Mucosa of descending colon (tissue), 3 donors: ENCODE measurements around the gene ZNF416. TPM values are rescaled to one million over a fixed set of nuclear protein-coding genes. Genes with fewer than 3 reads are reported as not detected.
A peak's percentile ranks its signal among the peaks of the same experiment; 100 is the strongest.

Experiments
- ATAC-seq: fragments of 200-7000 bp; cut with Tn5 transposase; one replicate; pipeline ENCODE4 v1.9.1; 2020; ENCODE audit warnings: mild to moderate bottlenecking, moderate library complexity
- DNase-seq, 3 donors: peaks; one replicate each; pipeline ENCODE4 v3.0.0-alpha.2; 2020
- H3K36me3 ChIP-seq: fragments of 200-600 bp; one replicate; pipeline ENCODE4 v1.8.0; 2021; ENCODE audit warnings: low read depth, mild to moderate bottlenecking
- H3K4me1 ChIP-seq: fragments of 200-600 bp; one replicate; pipeline ENCODE4 v1.8.0; 2021; ENCODE audit warnings: low read depth, mild to moderate bottlenecking
- H3K4me3 ChIP-seq: fragments of 200-600 bp; one replicate; pipeline ENCODE4 v1.8.0; 2021; ENCODE audit warnings: mild to moderate bottlenecking
- H3K9me3 ChIP-seq: fragments of 200-600 bp; one replicate; pipeline ENCODE4 v1.8.0; 2021; ENCODE audit warnings: mild to moderate bottlenecking
- intact Hi-C, 2 donors: fragments of 100-400 bp; cut with DNase I in 1 of 2; cut with micrococcal nuclease in 1 of 2; formaldehyde crosslinking; loops; one replicate each; pipeline versions ENCODE4 v1.11.0 to v1.11.1; 2022; cut with DNase I, micrococcal nuclease
- total RNA-seq, 3 donors: library from RNA; stranded (reverse); fragmentation: NEBNext Ultra II Directional in 2 of 3; extraction: Animal tissue kit (Norgen Biotek cat#: 25700) in 2 of 3; gene quantifications; one replicate each; pipeline versions ENCODE4 v1.2.1 to v1.2.4, GENCODE V29; 2021 to 2023
- TF ChIP-seq, protein P1 (sequence below): fragments of 200-600 bp; IDR thresholded peaks from one replicate; pipeline ENCODE4 v1.8.0; 2022; ENCODE audit warnings: antibody characterized with exemption, mild to moderate bottlenecking
- donor health status: DM: no; HTN: no; CAD: no; lungs with moderate emphysema.
- donor health status: DM: no; HTN: no; CAD: no.
- donor health status: DM: no; HTN: yes; CAD: no.

The ZNF416 gene
- total RNA-seq, 3 donors from 2014 or later = 2.0 to 5.0 (median 2.9) TPM

DNA sequence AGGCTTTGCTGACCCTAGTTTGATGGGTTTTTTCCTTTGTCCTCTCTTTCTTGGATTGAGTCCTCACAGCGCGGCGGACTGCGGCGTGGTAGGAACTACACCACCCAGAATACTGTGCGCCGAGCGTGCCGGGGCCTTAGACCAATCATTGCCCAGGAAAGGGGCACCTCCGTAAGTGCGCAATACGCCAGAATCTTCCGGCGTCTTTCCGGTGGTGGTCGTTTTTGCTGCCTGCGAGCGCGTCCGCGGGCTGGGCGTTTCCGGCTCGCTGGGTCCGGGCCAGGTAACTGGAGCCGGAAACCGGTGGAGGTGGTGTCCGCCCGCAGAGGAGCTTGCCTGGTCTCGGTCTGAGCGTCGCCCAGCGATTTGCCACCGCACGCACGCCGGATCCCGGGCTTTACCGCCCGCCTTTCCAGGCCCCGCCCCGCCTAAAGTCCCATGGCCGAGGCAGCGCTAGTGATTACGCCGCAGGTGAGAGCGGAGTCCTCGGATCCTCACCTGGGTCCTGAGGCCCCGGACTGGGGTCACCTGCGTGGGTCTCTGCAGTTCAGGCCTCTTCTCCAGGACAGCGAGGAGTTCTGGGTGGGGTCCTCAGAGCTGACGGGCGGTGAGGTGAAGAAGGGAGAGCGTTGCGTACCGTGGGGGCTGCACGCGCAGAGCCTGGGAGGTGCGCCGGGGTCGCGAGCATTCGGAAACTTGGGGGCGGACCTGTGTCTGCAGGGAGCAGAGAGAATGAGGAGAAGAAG is 51.4 kb downstream of the ZNF416 start, which contains the start of gene ZNF549:
Gene ZNF549 (plus strand): TSS at position 221 of the 746 bp plus-strand sequence. CDS start 218 bp downstream, at position 439.
- ATAC-seq (peak; percentile 100), DNase-seq (peak; percentile 89 to 91 (median 90))
- intact Hi-C loops = no loop called here
- Histone ChIP-seq H3K36me3 (no peaks in the 10 kb centered on the region), H3K4me3 (peak within 1 kb of the TSS; percentile 68), H3K4me1 (peaks cover 5% of the 10 kb centered on the region), H3K9me3 (peaks cover 43% of the 10 kb centered on the region)
- TF ChIP-seq, protein P1, sequence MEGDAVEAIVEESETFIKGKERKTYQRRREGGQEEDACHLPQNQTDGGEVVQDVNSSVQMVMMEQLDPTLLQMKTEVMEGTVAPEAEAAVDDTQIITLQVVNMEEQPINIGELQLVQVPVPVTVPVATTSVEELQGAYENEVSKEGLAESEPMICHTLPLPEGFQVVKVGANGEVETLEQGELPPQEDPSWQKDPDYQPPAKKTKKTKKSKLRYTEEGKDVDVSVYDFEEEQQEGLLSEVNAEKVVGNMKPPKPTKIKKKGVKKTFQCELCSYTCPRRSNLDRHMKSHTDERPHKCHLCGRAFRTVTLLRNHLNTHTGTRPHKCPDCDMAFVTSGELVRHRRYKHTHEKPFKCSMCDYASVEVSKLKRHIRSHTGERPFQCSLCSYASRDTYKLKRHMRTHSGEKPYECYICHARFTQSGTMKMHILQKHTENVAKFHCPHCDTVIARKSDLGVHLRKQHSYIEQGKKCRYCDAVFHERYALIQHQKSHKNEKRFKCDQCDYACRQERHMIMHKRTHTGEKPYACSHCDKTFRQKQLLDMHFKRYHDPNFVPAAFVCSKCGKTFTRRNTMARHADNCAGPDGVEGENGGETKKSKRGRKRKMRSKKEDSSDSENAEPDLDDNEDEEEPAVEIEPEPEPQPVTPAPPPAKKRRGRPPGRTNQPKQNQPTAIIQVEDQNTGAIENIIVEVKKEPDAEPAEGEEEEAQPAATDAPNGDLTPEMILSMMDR = no peak

Other genes with a start within 250 kb of the ZNF416 start
- 10 to 100 TPM in 1 of 3 donors, 1 to 10 TPM in 2; 2.8 to 12.2 (median 4.2) TPM for gene ZNF304, start 227.6 kb downstream of the ZNF416 start, total RNA-seq
- gene TRAPPC2B, start 215.4 kb downstream of the ZNF416 start, total RNA-seq = 1 to 10 TPM; 3.4 to 8.3 (median 3.5) TPM
- 1 to 10 TPM in 2 of 3 donors, under 1 TPM in 1; 0.64 to 4.2 (median 1.6) TPM for gene ZNF547, start 215.4 kb downstream of the ZNF416 start, total RNA-seq
- gene ZNF548, start 189.1 kb downstream of the ZNF416 start, total RNA-seq = 10 to 100 TPM in 2 of 3 donors, 1 to 10 TPM in 1; 8.3 to 23.2 (median 10.3) TPM
- gene ZNF17, start 167.8 kb downstream of the ZNF416 start, total RNA-seq = 10 to 100 TPM in 2 of 3 donors, 1 to 10 TPM in 1; 8.3 to 13.4 (median 11.0) TPM
- 1 to 10 TPM; 4.7 to 8.7 (median 8.0) TPM for gene ZNF749, start 143.6 kb downstream of the ZNF416 start, total RNA-seq
- gene VN1R1, start 121.8 kb downstream of the ZNF416 start, total RNA-seq = 1 to 10 TPM in 1 of 3 donors, not detected in 2; 2.2 TPM
- gene ZNF772, start 101.3 kb downstream of the ZNF416 start, total RNA-seq = 1 to 10 TPM; 2.9 to 10.0 (median 5.9) TPM
- 1 to 10 TPM; 3.9 to 8.4 (median 5.2) TPM for gene ZNF419, start 91.2 kb downstream of the ZNF416 start, total RNA-seq
- gene ZNF773, start 79.0 kb downstream of the ZNF416 start, total RNA-seq = 1 to 10 TPM; 5.7 to 6.9 (median 6.9) TPM
- gene ZNF549, start 51.6 kb downstream of the ZNF416 start, total RNA-seq = 1 to 10 TPM; 2.3 to 6.3 (median 3.7) TPM
- 1 to 10 TPM; 3.0 to 7.0 (median 4.5) TPM for gene ZNF550, start 19.0 kb downstream of the ZNF416 start, total RNA-seq
- gene ZIK1, start 5.2 kb upstream of the ZNF416 start, total RNA-seq = 1 to 10 TPM; 1.2 to 6.2 (median 1.3) TPM
- gene ZNF530, start 21.0 kb upstream of the ZNF416 start, total RNA-seq = 1 to 10 TPM; 1.7 to 3.1 (median 2.3) TPM
- gene ZNF134, start 35.3 kb upstream of the ZNF416 start, total RNA-seq = 10 to 100 TPM in 1 of 3 donors, 1 to 10 TPM in 2; 9.0 to 20.0 (median 9.2) TPM
- 10 to 100 TPM in 1 of 3 donors, 1 to 10 TPM in 2; 7.9 to 16.3 (median 9.4) TPM for gene ZNF211, start 54.3 kb upstream of the ZNF416 start, total RNA-seq
- under 1 TPM in 1 of 3 donors, not detected in 2; 0.16 TPM for gene ZSCAN4, start 90.0 kb upstream of the ZNF416 start, total RNA-seq
- gene ZNF551, start 103.1 kb upstream of the ZNF416 start, total RNA-seq = 1 to 10 TPM; 4.7 to 5.2 (median 4.9) TPM
- 10 to 100 TPM in 1 of 3 donors, 1 to 10 TPM in 1, under 1 TPM in 1; 0.72 to 13.7 (median 1.5) TPM for gene ZNF154, start 130.3 kb upstream of the ZNF416 start, total RNA-seq
- 1 to 10 TPM; 2.6 to 9.2 (median 2.9) TPM for gene ZNF671, start 148.7 kb upstream of the ZNF416 start, total RNA-seq
- gene ZNF776, start 167.9 kb upstream of the ZNF416 start, total RNA-seq = 10 to 100 TPM; 10.4 to 16.5 (median 14.5) TPM
- 10 to 100 TPM; 16.4 to 25.2 (median 20.4) TPM for gene ZNF586, start 190.8 kb upstream of the ZNF416 start, total RNA-seq
- 10 to 100 TPM; 18.7 to 33.1 (median 27.9) TPM for gene ZNF552, start 236.0 kb upstream of the ZNF416 start, total RNA-seq